GM12878 (cell line): ENCODE results near the gene AIG1. TPM values are rescaled to one million over a fixed set of nuclear protein-coding genes. Genes with fewer than 3 reads are reported as not detected.

Experiments
- ATAC-seq: fragments of 200-7000 bp; cut with Tn5 transposase; 3 replicates; pipeline ENCODE4 v1.9.1; 2020; ENCODE audit warnings: mild to moderate bottlenecking, moderate library complexity
- BruUV-seq: library from RNA; stranded (reverse); fragments of 400-500 nt; replicated peaks from 2 replicates; lab custom pipeline; 2021; lab: Mats Ljungman, UMichigan
- CTCF ChIA-PET: fragments of 300-600 bp; sonication (Branson Sonifier 250); formaldehyde crosslinking; extraction: SDS; loops from one replicate; lab custom pipeline; 2021; ENCODE audit warnings: inconsistent platforms; lab: Yijun Ruan, JAX
- POLR2A ChIA-PET: fragments of 350-600 bp; formaldehyde crosslinking; extraction: SDS; loops from one replicate; lab custom pipeline; 2021; ENCODE audit warnings: inconsistent platforms; lab: Charles Lee
- RAD21 ChIA-PET: fragments of 300-600 bp; sonication (Branson Sonifier 250); formaldehyde crosslinking; loops from one replicate; lab custom pipeline; 2023; ENCODE audit warnings: antibody characterized with exemption; ENCODE audit not compliant: unreplicated experiment; lab: Charles Lee
- SMC1A ChIA-PET: fragments of 300-600 bp; sonication (Branson Sonifier 250); formaldehyde crosslinking; loops from one replicate; lab custom pipeline; 2023; ENCODE audit not compliant: unreplicated experiment, uncharacterized antibody; lab: Charles Lee
- DNase-seq: peaks from one replicate; pipeline ENCODE4 v3.0.0-alpha.2; 2011; ENCODE audit warnings: low read depth, low spot score
- FAIRE-seq: peaks from 3 replicates; lab custom pipeline; 2011; peaks lifted over from hg19 to GRCh38; lab: Jason Lieb, UNC
- H2AFZ ChIP-seq: 2 replicates; pipeline ENCODE4 v1.6.0; 2011; ENCODE audit warnings: low read depth, low read length, control low read depth; ENCODE audit not compliant: control insufficient read depth
- H3K27ac ChIP-seq: 2 replicates; pipeline ENCODE4 v1.5.1; 2011; ENCODE audit warnings: control low read depth; ENCODE audit not compliant: control insufficient read depth, insufficient read depth
- H3K27me3 ChIP-seq, 2 experiments: replicated peaks in 1 of 2; 2 replicates each; pipeline versions ENCODE4 v1.6.0 to v1.6.1; 2011; ENCODE audit warnings: low read length in 1 of 2; ENCODE audit not compliant: control insufficient read depth in 2 of 2, insufficient read depth in 2 of 2
- H3K36me3 ChIP-seq, 2 experiments: 2 replicates each; pipeline ENCODE4 v1.5.1; 2011; ENCODE audit warnings: low read length in 1 of 2; ENCODE audit not compliant: control insufficient read depth in 2 of 2, insufficient read depth in 2 of 2
- H3K4me1 ChIP-seq: 2 replicates; pipeline ENCODE4 v1.6.1; 2011; ENCODE audit warnings: mild to moderate bottlenecking, low read length, moderate library complexity, mixed read lengths; ENCODE audit not compliant: control insufficient read depth, insufficient read depth
- H3K4me2 ChIP-seq: 2 replicates; pipeline ENCODE4 v1.6.0; 2011; ENCODE audit warnings: control low read depth; ENCODE audit not compliant: control insufficient read depth, insufficient read depth
- H3K4me3 ChIP-seq: fragments of 200-600 bp; sonication (generic); 2 replicates; pipeline ENCODE4 v1.5.1; 2016
- H3K79me2 ChIP-seq: 2 replicates; pipeline ENCODE4 v1.6.0; 2011; ENCODE audit warnings: low read length; ENCODE audit not compliant: control insufficient read depth, insufficient read depth
- H3K9ac ChIP-seq: 2 replicates; pipeline ENCODE4 v1.8.0; 2011; ENCODE audit warnings: low read length, control low read depth, mixed read lengths; ENCODE audit not compliant: control insufficient read depth, insufficient read depth
- H3K9me3 ChIP-seq: replicated peaks from 3 replicates; pipeline ENCODE4 v1.5.1; 2011; ENCODE audit warnings: mild to moderate bottlenecking, low read length; ENCODE audit not compliant: control insufficient read depth, insufficient read depth
- H4K20me1 ChIP-seq: 2 replicates; pipeline ENCODE4 v1.6.0; 2011; ENCODE audit not compliant: control insufficient read depth, insufficient read depth
- EZH2 ChIP-seq: IDR thresholded peaks from 2 replicates; pipeline ENCODE4 v1.6.1; 2012; ENCODE audit warnings: low read depth, mild to moderate bottlenecking, control low read depth, inconsistent platforms, low read length, borderline replicate concordance; ENCODE audit not compliant: control insufficient read depth
- FOXK2 ChIP-seq: fragments of 450-650 bp; IDR thresholded peaks from 2 replicates; pipeline ENCODE4 v1.6.1; 2017; ENCODE audit warnings: mild to moderate bottlenecking, moderate library complexity
- HDAC6 ChIP-seq: fragments of 200-600 bp; sonication (generic); IDR thresholded peaks from one replicate; pipeline ENCODE4 v1.8.0; 2017; ENCODE audit warnings: antibody characterized with exemption; ENCODE audit not compliant: unreplicated experiment
- KDM1A ChIP-seq: fragments of 200-600 bp; sonication (generic); IDR thresholded peaks from 2 replicates; pipeline ENCODE4 v1.6.1; 2016; ENCODE audit warnings: borderline replicate concordance
- LARP7 ChIP-seq: fragments of 450-650 bp; IDR thresholded peaks from 2 replicates; pipeline ENCODE4 v1.6.1; 2017; ENCODE audit warnings: mild to moderate bottlenecking
- MTA2 ChIP-seq: fragments of 450-650 bp; IDR thresholded peaks from 2 replicates; pipeline ENCODE4 v1.6.1; 2016; ENCODE audit warnings: low read depth, mild to moderate bottlenecking, moderate library complexity
- POLR2AphosphoS2 ChIP-seq: IDR thresholded peaks from 2 replicates; pipeline ENCODE4 v1.6.1; 2011; ENCODE audit warnings: low read depth, mild to moderate bottlenecking, low read length, improper control_type of control experiment, moderate library complexity
- RBBP5 ChIP-seq: fragments of 200-600 bp; sonication (generic); conservative IDR thresholded peaks from 2 replicates; pipeline ENCODE4 v1.6.1; 2016
- SMAD5 ChIP-seq: IDR thresholded peaks from 2 replicates; pipeline ENCODE4 v1.6.1; 2016; ENCODE audit warnings: antibody characterized with exemption, low read depth
- SPI1 ChIP-seq: IDR thresholded peaks from 2 replicates; pipeline ENCODE4 v1.6.1; 2011; ENCODE audit warnings: low read depth, mild to moderate bottlenecking, low read length, moderate library complexity, borderline replicate concordance; ENCODE audit not compliant: insufficient read depth
- SUZ12 ChIP-seq: fragments of 200-600 bp; sonication (generic); IDR thresholded peaks from one replicate; pipeline ENCODE4 v1.6.1; 2018; ENCODE audit warnings: antibody characterized with exemption, mild to moderate bottlenecking; ENCODE audit not compliant: unreplicated experiment
- TBL1XR1 ChIP-seq: IDR thresholded peaks from 2 replicates; pipeline ENCODE4 v1.6.1; 2012; ENCODE audit warnings: low read depth, low read length, improper control_type of control experiment
- ZBED1 ChIP-seq: IDR thresholded peaks from 2 replicates; pipeline ENCODE4 v1.6.1; 2016; ENCODE audit warnings: borderline replicate concordance
- ZNF274 ChIP-seq: IDR thresholded peaks from one replicate; pipeline ENCODE4 v1.8.0; 2011; ENCODE audit not compliant: insufficient read length, insufficient read depth
- ZNF622 ChIP-seq: fragments of 450-650 bp; IDR thresholded peaks from 2 replicates; pipeline ENCODE4 v1.6.1; 2017; ENCODE audit warnings: mild to moderate bottlenecking, inconsistent platforms
- WGBS: methylation state at CpG from one replicate; pipeline ENCODE4 v1.1.6; 2016; ENCODE audit warnings: low lambda C conversion rate; ENCODE audit not compliant: insufficient replicate concordance, insufficient coverage; ENCODE audit errors: missing lambda C conversion rate; 5-methylcytosine and 5-hydroxymethylcytosine counted together
- in situ Hi-C: fragments of 300-500 bp; cut with MboI; formaldehyde crosslinking; loops from 9 replicates; pipeline ENCODE4 v1.14.3; 2018; ENCODE audit warnings: mixed read lengths
- intact Hi-C: fragments of 100-400 bp; cut with micrococcal nuclease; formaldehyde crosslinking; loops from one replicate; pipeline ENCODE4 v1.14.2; 2022; ENCODE audit not compliant: unreplicated experiment
- polyA plus RNA-seq, 11 experiments: library from polyadenylated mRNA; depleted of rRNA in 4 of 11; unstranded in 6 of 11; stranded (reverse) in 5 of 11; fragments of >200 nt; fragmentation: Nextera tagmentation in 4 of 11; fragmentation: Illumina TruSeq in 1 of 11; extraction: Ambion mirVana in 4 of 11; extraction: Trizol in 1 of 11; gene quantifications; 1 replicate in 1 of 11; 2 replicates in 10 of 11; pipeline versions ENCODE4 v1.2.1 to v1.2.3, GENCODE V29; 2011 to 2016; ENCODE audit warnings: inconsistent platforms in 2 of 11, missing spikeins in 2 of 11, low read depth in 1 of 11
- total RNA-seq, 4 experiments: library from RNA; depleted of rRNA in 3 of 4; stranded (reverse); fragments of >200 nt in 3 of 4; fragmentation: Illumina TruSeq in 1 of 4; extraction: Trizol in 1 of 4; gene quantifications; 2 replicates each; pipeline versions ENCODE4 v1.2.1 to v1.2.3, GENCODE V29; 2013 to 2021
- TF ChIP-seq, protein P1 (sequence below): IDR thresholded peaks from 2 replicates; pipeline ENCODE4 v1.6.1; 2011; ENCODE audit warnings: borderline replicate concordance, low read depth, mild to moderate bottlenecking, moderate library complexity, mixed read lengths, low read length; ENCODE audit not compliant: insufficient read depth; ENCODE audit errors: extremely low read length
- TF ChIP-seq, protein P2 (sequence below): fragments of 450-650 bp; IDR thresholded peaks from 2 replicates; pipeline ENCODE4 v1.6.1; 2017; ENCODE audit warnings: mild to moderate bottlenecking, moderate library complexity
- TF ChIP-seq, protein P3 (sequence below): fragments of 450-650 bp; IDR thresholded peaks from 2 replicates; pipeline ENCODE4 v1.6.1; 2014; ENCODE audit warnings: mild to moderate bottlenecking

AIG1 gene
- total and polyA plus RNA-seq, 10 of the 15 experiments (the other 5 are each of a cell fraction or from before 2014, with no cell fraction given): 27.0 to 74.5 (median 36.4) TPM

DNA sequence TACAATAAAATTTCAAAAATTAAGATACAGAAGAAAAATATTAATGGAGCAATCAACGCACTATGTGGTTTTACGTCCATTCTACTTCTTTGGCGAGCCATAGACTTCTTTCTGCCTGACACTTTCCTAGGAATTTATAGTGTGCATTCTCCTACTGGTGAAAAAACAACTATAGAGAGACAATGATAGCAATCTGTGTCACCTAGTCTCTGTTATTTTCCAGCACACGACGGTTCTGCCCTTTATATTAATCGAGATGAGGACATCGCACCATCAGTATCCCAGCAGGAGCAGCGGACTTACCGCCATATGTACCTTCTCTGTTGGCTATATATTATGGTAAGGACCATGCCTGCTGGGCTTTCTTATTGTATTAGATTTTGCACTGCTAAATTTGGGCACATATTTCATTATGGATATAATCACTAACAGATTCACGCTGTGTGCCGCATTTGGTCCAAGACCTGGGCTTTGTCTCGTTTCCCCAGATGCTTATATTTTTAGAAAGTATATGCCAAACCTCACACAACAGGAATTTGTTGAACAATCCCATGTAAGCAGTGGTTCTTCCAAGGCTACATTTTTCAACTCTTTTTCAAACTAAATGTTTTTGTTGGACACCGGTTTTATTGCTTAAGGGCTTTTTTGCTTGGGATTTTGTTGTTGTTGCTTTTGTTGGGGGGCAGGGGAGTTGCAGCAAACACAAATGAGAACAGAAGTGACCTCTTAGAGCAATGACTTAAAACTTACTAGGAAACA is 223.4 kb downstream of the AIG1 start:
- BruUV-seq: no TSS peak

More for the DNA sequence above, 223.4 kb downstream of the AIG1 start:
- H3K4me1 ChIP-seq: no peaks in the 10 kb centered on the region
- H2AFZ ChIP-seq: no peak overlapping the region
- SMC1A ChIA-PET: no interaction called here
- no peak overlapping the region for H3K27ac ChIP-seq
- POLR2A ChIA-PET: no interaction called here
- no peak overlapping the region for H3K4me2 ChIP-seq
- ATAC-seq (no peak), FAIRE-seq (no peak), DNase-seq (no peak)
- intact Hi-C loops (no loop called here), in situ Hi-C loops (no loop called here)
- no peaks in the 10 kb centered on the region for H3K9me3 ChIP-seq
- H3K36me3 ChIP-seq: no peaks in the 10 kb centered on the region
- TF ChIP-seq ZNF274 (no peak), EZH2 (no peak), ZNF622 (no peak), TBL1XR1 (no peak), KDM1A (no peak), RBBP5 (no peak), POLR2AphosphoS2 (no peak), SPI1 (no peak), SUZ12 (no peak), HDAC6 (no peak), LARP7 (no peak), SMAD5 (no peak), ZBED1 (no peak), MTA2 (no peak), FOXK2 (no peak)
- TF ChIP-seq, protein P1, sequence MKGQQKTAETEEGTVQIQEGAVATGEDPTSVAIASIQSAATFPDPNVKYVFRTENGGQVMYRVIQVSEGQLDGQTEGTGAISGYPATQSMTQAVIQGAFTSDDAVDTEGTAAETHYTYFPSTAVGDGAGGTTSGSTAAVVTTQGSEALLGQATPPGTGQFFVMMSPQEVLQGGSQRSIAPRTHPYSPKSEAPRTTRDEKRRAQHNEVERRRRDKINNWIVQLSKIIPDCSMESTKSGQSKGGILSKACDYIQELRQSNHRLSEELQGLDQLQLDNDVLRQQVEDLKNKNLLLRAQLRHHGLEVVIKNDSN: no peak
- TF ChIP-seq, protein P2, sequence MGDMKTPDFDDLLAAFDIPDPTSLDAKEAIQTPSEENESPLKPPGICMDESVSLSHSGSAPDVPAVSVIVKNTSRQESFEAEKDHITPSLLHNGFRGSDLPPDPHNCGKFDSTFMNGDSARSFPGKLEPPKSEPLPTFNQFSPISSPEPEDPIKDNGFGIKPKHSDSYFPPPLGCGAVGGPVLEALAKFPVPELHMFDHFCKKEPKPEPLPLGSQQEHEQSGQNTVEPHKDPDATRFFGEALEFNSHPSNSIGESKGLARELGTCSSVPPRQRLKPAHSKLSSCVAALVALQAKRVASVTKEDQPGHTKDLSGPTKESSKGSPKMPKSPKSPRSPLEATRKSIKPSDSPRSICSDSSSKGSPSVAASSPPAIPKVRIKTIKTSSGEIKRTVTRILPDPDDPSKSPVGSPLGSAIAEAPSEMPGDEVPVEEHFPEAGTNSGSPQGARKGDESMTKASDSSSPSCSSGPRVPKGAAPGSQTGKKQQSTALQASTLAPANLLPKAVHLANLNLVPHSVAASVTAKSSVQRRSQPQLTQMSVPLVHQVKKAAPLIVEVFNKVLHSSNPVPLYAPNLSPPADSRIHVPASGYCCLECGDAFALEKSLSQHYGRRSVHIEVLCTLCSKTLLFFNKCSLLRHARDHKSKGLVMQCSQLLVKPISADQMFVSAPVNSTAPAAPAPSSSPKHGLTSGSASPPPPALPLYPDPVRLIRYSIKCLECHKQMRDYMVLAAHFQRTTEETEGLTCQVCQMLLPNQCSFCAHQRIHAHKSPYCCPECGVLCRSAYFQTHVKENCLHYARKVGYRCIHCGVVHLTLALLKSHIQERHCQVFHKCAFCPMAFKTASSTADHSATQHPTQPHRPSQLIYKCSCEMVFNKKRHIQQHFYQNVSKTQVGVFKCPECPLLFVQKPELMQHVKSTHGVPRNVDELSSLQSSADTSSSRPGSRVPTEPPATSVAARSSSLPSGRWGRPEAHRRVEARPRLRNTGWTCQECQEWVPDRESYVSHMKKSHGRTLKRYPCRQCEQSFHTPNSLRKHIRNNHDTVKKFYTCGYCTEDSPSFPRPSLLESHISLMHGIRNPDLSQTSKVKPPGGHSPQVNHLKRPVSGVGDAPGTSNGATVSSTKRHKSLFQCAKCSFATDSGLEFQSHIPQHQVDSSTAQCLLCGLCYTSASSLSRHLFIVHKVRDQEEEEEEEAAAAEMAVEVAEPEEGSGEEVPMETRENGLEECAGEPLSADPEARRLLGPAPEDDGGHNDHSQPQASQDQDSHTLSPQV: no peak
- TF ChIP-seq, protein P3, sequence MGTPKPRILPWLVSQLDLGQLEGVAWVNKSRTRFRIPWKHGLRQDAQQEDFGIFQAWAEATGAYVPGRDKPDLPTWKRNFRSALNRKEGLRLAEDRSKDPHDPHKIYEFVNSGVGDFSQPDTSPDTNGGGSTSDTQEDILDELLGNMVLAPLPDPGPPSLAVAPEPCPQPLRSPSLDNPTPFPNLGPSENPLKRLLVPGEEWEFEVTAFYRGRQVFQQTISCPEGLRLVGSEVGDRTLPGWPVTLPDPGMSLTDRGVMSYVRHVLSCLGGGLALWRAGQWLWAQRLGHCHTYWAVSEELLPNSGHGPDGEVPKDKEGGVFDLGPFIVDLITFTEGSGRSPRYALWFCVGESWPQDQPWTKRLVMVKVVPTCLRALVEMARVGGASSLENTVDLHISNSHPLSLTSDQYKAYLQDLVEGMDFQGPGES: no peak
- H3K27me3 ChIP-seq: no peaks in the 10 kb centered on the region
- no peak overlapping the region for H3K4me3 ChIP-seq
- no peaks in the 10 kb centered on the region for H3K79me2 ChIP-seq
- 88% methylated on average over 13 of the region's 13 CpGs for WGBS
- no peaks in the 10 kb centered on the region; the same call in 1 of the 2 replicates for H4K20me1 ChIP-seq
- RAD21 ChIA-PET: no interaction called here
- no peak overlapping the region for H3K9ac ChIP-seq
- CTCF ChIA-PET: no interaction called here
